Breast epithelium (tissue), 4 donors: Measurements from ENCODE around the gene NOVA1. TPM values are rescaled to one million over a fixed set of nuclear protein-coding genes. Genes with fewer than 3 reads are reported as not detected.

Experiments
- DNase-seq, 2 donors: peaks; one replicate each; pipeline ENCODE4 v3.0.0-alpha.2; 2019; ENCODE audit warnings: low spot score in 2 of 2
- H3K27ac ChIP-seq, 2 donors: fragments of 200-600 bp; sonication (generic) in 1 of 2; one replicate each; pipeline ENCODE4 v1.5.1; 2016 to 2019; ENCODE audit warnings: mild to moderate bottlenecking in 1 of 2
- H3K27me3 ChIP-seq, 2 donors: fragments of 200-600 bp; sonication (generic) in 1 of 2; one replicate each; pipeline versions ENCODE4 v1.5.1 to v1.6.0; 2017 to 2019; ENCODE audit warnings: control low read depth in 1 of 2, mild to moderate bottlenecking in 1 of 2
- H3K36me3 ChIP-seq: fragments of 200-600 bp; one replicate; pipeline ENCODE4 v1.5.1; 2019
- H3K4me1 ChIP-seq, 2 donors: fragments of 200-600 bp; sonication (generic); one replicate each; pipeline ENCODE4 v1.5.1; 2016 to 2019; ENCODE audit warnings: control low read depth in 1 of 2
- H3K4me3 ChIP-seq, 3 donors: fragments of 200-600 bp; sonication (generic); 1 replicate in 2 of 3; 2 replicates in 1 of 3; pipeline ENCODE4 v1.5.1; 2016 to 2019; ENCODE audit warnings: mild to moderate bottlenecking in 3 of 3, moderate library complexity in 2 of 3
- H3K9me3 ChIP-seq, 2 donors: fragments of 200-600 bp; sonication (generic) in 1 of 2; one replicate each; pipeline ENCODE4 v1.5.1; 2016 to 2019; ENCODE audit warnings: control low read depth in 1 of 2
- POLR2A ChIP-seq: fragments of 450-650 bp; IDR thresholded peaks from one replicate; pipeline ENCODE4 v1.6.1; 2016; ENCODE audit warnings: antibody characterized with exemption, mild to moderate bottlenecking, moderate library complexity
- POLR2AphosphoS5 ChIP-seq, 3 donors: sonication (generic); formaldehyde crosslinking; IDR thresholded peaks; one replicate each; pipeline ENCODE4 v1.6.1; 2017; ENCODE audit warnings: antibody characterized with exemption in 3 of 3
- intact Hi-C: fragments of 100-400 bp; cut with DNase I; formaldehyde crosslinking; loops from one replicate; pipeline ENCODE4 v1.15.1; 2023; ENCODE audit warnings: low total_unique reads
- total RNA-seq, 3 donors: library from RNA; depleted of rRNA; stranded (reverse); fragments of >200 nt; gene quantifications; one replicate each; pipeline ENCODE4 v1.1.0, GENCODE V29; 2016
- TF ChIP-seq, protein P1 (sequence below), 3 donors: fragments of 450-650 bp; IDR thresholded peaks; one replicate each; pipeline ENCODE4 v1.5.1; 2016 to 2017; ENCODE audit warnings: antibody characterized with exemption in 3 of 3, mild to moderate bottlenecking in 3 of 3, moderate library complexity in 3 of 3

Gene NOVA1
- total RNA-seq, 3 donors from 2014 or later = 58.9 to 72.0 (median 59.0) TPM

DNA sequence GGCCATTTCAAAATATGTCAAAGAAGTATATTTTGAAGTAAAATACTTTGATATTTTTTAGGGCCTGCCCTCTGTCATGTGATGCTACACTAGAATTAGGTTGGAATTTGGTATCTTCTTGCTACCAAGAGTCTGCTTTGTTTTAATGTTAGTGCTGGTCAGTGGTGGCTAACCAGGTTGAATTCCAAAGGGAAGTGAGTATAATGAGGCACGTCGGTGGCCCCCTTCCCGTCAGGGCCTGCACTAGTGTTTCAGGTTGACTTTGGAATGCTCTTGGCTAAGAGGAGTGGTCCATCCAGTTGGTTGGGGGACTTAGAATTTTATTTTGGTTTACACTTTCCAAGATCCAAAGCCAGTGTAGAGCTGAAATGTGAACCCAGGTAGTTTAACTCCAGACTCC, 185.4 kb downstream of the NOVA1 start:
- intact Hi-C loops = no loop called here

DNA sequence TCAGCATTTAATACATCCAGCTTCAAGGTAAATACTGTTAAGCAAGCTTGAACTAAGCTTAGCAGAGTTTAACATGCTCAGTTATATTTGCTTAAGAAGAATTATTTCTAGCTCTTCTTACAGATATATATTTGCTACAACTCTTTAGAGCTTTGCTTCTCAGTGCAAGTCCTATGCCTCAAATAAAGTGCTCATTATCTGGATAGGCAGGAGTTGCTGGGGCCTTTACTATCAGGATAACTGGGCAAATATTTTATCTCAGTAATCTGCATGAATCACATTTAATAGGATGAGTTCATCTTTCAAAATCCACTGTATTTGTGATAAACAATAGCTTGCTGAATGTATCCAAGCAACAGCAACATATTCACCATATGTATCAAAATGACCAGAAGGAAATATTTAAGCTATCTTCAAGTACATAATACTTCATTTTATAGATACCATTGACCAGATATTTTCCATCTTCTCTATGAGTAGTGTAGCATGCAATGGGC, 187.6 kb downstream of the NOVA1 start:
- no peaks in the 10 kb centered on the region for H3K9me3 ChIP-seq
- intact Hi-C loops = no loop called here
- H3K36me3 ChIP-seq = no peaks in the 10 kb centered on the region
- H3K27ac ChIP-seq = no peak overlapping the region
- DNase-seq = no peak
- TF ChIP-seq POLR2AphosphoS5 (IDR thresholded peaks at IDR 0.05) (no peak), POLR2A (no peak)
- TF ChIP-seq, protein P1, sequence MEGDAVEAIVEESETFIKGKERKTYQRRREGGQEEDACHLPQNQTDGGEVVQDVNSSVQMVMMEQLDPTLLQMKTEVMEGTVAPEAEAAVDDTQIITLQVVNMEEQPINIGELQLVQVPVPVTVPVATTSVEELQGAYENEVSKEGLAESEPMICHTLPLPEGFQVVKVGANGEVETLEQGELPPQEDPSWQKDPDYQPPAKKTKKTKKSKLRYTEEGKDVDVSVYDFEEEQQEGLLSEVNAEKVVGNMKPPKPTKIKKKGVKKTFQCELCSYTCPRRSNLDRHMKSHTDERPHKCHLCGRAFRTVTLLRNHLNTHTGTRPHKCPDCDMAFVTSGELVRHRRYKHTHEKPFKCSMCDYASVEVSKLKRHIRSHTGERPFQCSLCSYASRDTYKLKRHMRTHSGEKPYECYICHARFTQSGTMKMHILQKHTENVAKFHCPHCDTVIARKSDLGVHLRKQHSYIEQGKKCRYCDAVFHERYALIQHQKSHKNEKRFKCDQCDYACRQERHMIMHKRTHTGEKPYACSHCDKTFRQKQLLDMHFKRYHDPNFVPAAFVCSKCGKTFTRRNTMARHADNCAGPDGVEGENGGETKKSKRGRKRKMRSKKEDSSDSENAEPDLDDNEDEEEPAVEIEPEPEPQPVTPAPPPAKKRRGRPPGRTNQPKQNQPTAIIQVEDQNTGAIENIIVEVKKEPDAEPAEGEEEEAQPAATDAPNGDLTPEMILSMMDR (IDR thresholded peaks at IDR 0.05) = no peak
- no peak overlapping the region for H3K4me3 ChIP-seq
- H3K4me1 ChIP-seq = no peaks in the 10 kb centered on the region
- no peaks in the 10 kb centered on the region for H3K27me3 ChIP-seq

More for the DNA sequence above, 185.4 kb downstream of the NOVA1 start:
- Histone ChIP-seq H3K27ac (no peak overlapping the region), H3K4me1 (no peaks in the 10 kb centered on the region), H3K27me3 (no peaks in the 10 kb centered on the region), H3K36me3 (no peaks in the 10 kb centered on the region), H3K9me3 (no peaks in the 10 kb centered on the region), H3K4me3 (no peak overlapping the region)
- TF ChIP-seq POLR2AphosphoS5 (IDR thresholded peaks at IDR 0.05) (no peak), POLR2A (no peak)
- TF ChIP-seq, protein P1 (IDR thresholded peaks at IDR 0.05) = no peak
- DNase-seq = no peak

DNA sequence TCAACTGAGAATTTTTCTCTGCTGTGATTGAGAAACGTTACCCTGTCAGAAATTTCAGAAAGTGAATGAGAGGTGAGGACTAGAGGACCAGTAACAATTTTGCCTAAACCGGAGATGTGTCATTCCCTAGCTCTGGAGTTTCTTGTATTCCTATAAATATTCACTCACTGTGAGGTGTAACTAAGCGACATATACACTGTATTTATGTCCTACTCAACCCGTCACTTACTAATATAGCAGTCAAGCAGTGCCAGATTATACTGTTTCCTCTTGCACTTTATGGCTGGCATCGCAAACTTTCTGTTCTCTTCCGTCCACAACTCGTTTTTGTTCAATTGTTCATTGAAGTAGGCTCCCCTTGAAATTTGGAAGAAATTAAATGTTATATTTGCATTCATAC, 192.9 kb downstream of the NOVA1 start:
- TF ChIP-seq POLR2AphosphoS5 (IDR thresholded peaks at IDR 0.05) (no peak), POLR2A (no peak)
- TF ChIP-seq, protein P1 (IDR thresholded peaks at IDR 0.05) = no peak

DNA sequence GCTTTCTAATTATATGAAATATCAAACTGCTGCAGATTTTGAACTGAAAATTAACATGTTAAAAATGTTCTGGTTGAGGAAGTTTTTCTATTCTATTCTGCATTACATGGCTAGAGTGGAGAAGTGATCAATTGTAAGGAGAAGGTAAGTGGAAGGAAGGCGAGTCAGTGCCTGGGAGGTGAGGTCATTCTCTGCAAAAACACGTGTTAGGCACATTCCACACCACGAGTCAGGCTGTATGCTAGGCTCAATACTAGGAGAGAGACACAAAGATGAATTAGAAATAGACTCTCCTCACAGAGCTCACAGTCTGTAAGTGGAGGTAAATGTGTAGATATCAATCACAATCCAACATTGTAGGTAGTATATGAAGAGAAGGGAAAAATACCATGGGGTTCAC, 194.1 kb downstream of the NOVA1 start:
- Histone ChIP-seq H3K27me3 (no peaks in the 10 kb centered on the region), H3K9me3 (no peaks in the 10 kb centered on the region), H3K4me3 (no peak overlapping the region), H3K4me1 (no peaks in the 10 kb centered on the region), H3K36me3 (no peaks in the 10 kb centered on the region), H3K27ac (no peak overlapping the region)
- intact Hi-C loops = no loop called here
- TF ChIP-seq POLR2AphosphoS5 (IDR thresholded peaks at IDR 0.05) = no peak
- TF ChIP-seq POLR2A = no peak
- TF ChIP-seq, protein P1 (IDR thresholded peaks at IDR 0.05) = no peak
- DNase-seq = no peak

More for the DNA sequence above, 192.9 kb downstream of the NOVA1 start:
- intact Hi-C loops = no loop called here
- no peaks in the 10 kb centered on the region for H3K4me1 ChIP-seq
- no peak for DNase-seq
- H3K4me3 ChIP-seq = no peak overlapping the region
- H3K36me3 ChIP-seq = no peaks in the 10 kb centered on the region
- H3K27me3 ChIP-seq = no peaks in the 10 kb centered on the region
- H3K9me3 ChIP-seq = no peaks in the 10 kb centered on the region
- H3K27ac ChIP-seq = no peak overlapping the region

DNA sequence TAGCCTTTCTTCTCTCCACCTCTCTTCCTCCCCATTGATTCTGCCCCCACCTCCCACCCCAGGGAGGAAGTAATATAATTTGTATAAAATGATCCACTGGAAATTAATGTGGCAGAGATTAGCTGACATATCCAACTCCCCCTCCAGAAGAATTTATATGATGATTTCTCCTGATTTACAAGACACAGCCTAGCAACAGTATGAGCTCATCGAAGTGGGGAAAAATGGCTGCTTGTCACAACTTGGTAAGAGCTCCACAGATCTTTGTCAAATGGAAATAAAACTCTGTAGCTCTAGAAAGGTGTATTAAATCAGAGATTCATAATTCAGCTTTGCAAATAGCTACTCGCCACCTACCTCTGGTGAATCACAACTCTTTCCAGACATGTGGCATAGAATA, 195.7 kb downstream of the NOVA1 start:
- intact Hi-C loops = no loop called here
- TF ChIP-seq, protein P1 (IDR thresholded peaks at IDR 0.05) = no peak
- TF ChIP-seq POLR2AphosphoS5 (IDR thresholded peaks at IDR 0.05) = no peak
- no peak for TF ChIP-seq POLR2A
- no peaks in the 10 kb centered on the region for H3K27me3 ChIP-seq
- H3K27ac ChIP-seq = no peak overlapping the region
- H3K4me1 ChIP-seq = no peaks in the 10 kb centered on the region
- no peak for DNase-seq
- no peak overlapping the region for H3K4me3 ChIP-seq
- H3K9me3 ChIP-seq = no peaks in the 10 kb centered on the region
- H3K36me3 ChIP-seq = no peaks in the 10 kb centered on the region
